GOT3 (cell line): ENCODE measurements around the gene ACKR3.

Source experiments
- DNase-seq: peaks from one replicate; lab custom pipeline; 2025; ENCODE audit warnings: mixed read lengths; lab: John Stamatoyannopoulos, UW

Gene ACKR3

DNA sequence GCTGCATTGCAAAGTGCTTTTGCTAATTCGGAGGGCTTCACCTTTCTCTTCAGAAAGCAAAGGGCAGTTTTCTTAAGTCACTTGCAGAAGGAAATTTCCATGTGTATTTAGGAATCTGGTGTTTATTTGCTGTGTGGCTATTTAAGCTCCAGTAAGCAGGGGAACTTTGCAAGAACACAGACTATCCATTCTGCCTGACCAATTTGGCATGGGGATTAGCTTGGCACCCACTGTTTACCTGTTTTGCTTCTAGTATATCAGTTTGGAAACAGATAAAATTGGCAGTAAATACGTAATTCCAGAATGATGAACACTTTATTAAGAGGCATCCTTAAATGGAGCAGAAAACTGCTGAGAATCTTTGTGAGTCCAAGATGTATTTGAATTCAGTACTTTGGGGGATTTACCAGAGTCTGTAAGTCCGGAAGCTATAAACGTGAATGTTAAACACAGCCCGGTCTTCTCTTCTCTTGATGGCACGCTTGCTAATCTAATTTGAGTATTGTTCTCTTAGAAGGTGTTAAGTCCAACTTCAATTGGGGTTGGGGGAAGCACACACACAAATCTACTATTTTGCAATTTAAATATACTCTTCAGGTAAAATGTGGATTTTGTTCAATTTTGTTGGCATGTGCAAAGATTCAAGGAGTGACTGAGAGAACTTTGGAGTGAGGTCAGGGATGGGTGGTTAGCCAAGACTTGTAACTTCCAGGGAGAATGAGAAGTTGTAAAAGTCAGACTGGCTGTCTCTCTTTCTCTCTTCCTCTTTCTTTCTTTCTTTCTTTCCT is 650 bp downstream of the ACKR3 start:
- no peak for DNase-seq

DNA sequence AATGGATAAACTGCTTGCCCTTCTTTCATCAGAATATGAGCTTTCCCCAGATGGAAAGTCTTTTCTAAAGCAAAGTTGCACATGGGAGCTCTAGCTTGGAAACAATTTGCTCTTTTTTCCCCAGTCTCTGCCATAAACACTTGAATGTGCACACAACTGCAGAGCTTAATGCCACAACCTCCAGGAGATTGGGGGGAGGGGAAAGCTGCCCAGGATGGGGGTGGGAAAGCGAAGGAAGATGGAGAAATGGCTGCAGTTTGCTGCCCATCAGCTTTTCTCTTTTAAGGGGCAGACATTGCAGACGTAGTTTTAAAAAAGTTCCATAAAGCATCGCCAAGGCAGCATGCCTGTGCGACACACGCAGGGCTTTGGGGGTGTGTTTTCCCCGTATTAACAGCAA is 1.5 kb downstream of the ACKR3 start:
- no peak for DNase-seq

DNA sequence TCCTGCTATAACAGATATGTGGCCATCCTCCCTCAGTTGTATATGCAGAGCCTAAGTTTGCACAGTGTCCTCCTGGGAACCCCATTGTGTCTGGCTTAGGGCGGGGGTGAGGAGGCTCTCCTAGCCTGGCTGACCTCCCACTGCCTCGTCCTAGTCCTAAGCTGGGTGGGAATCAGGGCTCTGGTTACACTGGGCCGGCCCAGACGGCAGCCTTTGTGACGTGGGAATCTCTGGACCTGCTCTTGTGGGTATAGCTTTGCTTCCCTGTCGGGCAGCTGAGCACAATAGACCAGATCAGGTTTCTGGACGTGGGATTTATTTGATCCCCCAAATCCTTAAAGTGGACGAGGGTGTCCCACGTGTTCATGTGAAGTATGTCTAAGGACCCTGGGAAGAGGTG is 2.9 kb downstream of the ACKR3 start:
- no peak for DNase-seq

DNA sequence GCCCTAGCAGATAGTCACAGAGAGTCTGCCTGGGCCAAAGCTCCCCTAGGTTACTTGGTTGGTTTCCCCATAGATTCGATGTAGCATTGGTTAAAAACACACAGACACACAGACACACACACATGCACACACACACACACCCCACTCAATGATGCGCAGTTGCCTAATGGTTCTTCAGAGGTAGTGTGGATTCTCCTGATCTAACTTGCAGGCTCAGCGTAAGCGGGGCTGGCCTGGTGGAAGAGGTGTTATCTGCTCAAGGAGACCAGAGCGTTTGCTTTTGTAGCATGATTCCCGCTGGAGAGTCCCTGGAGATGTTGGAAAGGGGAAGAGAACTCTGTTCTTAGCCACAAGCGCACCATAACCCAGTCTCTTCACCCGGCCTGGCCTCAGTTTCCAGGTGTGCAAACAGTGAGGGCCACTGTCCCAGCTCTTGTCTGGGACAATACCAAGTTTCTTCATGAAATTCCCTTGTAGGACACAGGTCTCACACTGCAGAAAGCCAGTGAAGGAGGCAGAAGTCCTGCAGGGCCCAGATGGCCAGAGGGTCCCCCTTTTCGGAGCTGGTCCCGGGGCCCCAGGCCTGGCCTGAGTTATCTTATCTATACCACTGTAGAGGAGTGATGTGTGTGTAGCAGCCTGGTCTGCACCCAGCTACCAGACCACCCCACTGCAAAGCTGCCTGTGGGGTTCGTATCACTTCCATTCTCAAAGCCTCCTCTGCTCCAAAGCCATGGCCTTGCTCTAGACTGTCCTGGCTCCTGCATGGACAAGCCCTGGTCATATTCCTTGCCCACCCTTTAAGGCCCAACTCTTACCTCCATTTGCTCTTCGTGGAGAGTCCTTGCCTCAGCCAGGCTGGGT is 3.7 kb downstream of the ACKR3 start:
- no peak for DNase-seq

DNA sequence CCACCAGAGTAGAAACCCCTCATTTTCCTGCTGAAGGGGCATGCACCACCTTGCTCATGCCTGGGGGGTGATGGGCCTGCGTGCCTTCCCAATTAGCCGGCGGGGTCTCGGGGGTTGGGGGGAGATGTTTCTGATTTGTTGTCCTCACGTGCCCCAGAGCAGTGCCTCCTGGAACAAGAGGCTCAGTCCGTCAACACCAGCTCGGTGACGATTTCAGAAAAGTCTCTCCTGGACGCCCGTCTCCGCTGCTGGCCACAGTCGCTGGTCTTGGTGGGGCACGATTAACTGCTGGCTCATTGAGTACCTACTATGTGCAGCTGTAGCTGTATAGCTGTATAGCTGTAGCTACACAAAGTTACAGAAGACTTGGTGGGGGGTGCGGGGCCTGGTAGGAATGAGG is 4.4 kb downstream of the ACKR3 start:
- DNase-seq = no peak

DNA sequence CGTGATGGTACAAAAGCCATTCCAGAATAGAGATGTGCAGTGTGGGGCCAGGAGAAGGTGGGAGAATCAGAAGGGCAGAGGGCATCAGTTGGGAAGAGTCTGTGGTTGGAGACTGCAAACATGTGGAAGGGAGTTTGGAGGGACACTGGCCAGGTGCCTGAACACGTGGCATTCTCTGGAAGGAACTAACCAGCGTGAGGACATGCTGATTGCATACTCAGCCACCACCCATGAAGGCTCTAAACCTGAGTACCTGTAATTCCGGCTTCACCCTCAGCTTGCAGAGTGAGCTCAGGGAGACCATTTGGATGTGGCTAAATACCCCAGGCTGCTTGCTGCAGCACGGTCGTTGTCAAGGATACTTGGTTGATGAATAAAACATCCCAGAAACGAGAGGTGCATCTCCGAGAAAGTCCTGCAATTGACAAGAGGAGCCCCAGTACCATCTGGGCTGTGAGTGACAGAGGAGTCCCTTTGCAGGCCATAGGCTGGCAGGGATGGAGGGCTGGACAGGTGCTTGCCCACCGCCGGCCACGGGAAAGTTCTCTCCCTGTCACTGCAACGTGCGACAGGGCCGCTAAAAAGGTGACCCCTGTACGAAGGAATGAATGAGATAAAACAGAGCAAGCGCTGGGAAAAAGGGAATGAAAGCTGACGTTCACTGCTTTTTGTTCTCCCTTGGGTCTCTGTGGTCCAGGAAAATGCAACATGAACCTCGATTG is 5.0 kb downstream of the ACKR3 start:
- no peak for DNase-seq

DNA sequence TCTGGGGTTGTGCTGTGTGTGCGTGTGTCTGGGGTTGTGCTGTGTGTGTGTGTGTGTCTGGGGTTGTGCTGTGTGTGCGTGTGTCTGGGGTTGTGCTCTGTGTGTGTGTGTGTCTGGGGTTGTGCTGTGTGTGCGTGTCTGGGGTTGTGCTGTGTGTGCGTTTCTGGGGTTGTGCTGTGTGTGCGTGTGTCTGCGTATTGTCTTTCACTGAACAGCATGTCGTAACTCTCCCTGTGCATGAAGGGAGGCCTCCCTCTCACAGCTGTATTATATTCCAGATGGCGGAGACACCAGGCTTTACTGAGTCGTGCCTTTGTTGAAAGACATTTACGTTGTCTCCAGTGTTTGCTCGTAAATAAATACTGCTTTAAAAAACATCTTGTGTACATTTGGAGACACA is 5.9 kb downstream of the ACKR3 start:
- no peak for DNase-seq

DNA sequence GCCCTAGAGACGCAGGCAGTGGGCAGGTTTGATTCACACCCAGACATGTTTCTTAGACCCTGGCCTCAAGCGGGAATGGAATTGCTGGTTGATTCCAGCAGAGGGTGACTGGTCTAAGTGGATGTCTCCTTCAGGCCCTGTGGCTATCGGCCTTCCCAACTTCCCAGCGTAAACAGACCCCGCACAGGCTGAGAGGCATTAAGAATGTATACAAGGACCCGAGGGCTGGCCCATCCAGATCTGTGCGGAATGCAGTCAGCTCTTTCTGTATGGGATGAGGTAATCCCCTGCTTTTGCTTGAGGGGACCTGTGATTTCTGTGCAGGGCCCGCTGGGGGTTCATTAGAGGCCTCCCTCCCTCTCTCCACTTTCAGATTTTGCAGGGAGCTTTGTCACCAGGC is 6.5 kb downstream of the ACKR3 start:
- DNase-seq = no peak

DNA sequence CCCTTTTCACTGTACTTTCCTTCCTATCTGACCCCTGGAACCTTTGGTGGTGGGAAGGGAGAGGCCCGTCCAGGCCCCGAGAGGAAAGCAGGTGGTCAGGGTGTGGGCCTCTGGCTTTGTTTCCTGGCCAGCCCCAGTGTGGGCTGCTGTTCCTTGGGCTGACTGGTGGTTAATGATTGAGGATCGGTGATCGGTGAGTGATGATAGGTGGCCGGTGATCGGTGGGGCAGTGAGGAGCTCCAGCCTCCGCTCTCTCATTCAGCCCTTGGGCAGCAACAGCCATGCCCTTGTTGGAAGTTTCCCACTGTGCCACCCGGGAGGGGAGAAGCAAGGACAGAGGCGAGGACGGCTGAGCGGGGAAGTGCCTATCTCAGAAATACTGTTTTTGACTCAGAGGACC is 7.3 kb downstream of the ACKR3 start:
- no peak for DNase-seq

DNA sequence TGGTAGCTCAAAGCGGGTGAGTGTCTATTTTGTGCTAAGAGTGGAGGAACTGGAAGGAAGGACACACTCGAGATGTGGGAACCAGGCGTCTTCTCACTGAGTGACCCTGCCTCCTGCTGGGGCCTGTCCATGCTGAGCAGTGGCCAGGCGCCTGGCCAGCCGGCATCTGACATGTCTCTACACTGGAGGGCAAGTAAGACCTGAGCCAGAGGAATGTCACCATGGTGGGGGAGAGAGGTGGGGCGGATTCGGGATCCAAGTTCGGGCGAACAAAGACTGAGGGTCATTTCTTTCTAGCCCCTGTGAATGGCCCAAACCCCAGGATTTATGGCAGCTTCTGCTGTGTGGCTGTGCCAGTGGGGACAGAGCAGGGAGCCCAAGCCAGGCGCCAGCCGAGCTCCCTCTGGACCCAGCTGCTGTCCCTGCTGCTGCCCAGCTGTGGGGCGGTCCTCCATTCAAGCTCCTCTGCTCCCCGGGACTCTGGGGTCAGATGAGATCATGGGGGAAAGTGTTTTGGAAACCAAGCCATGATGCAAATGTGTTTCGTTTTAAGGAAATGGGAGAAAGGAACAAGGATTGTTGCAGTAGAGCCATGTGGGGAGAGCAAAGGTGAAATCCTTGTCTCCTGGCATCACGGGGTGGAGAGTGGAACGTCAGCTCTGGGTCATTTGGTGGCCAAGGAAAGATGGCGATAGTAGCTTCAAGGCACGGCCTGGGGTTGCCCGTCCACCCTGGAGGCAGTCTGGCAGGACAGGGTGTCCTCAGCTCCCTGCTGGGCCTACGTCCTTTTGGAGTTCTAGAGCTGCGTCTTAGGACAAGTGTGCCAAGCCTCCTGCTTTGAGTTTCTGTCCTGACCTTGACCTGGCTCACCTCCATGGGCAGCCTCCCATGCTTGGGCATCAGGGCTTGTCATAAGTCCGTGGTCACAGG is 8.1 kb downstream of the ACKR3 start:
- DNase-seq = no peak

DNA sequence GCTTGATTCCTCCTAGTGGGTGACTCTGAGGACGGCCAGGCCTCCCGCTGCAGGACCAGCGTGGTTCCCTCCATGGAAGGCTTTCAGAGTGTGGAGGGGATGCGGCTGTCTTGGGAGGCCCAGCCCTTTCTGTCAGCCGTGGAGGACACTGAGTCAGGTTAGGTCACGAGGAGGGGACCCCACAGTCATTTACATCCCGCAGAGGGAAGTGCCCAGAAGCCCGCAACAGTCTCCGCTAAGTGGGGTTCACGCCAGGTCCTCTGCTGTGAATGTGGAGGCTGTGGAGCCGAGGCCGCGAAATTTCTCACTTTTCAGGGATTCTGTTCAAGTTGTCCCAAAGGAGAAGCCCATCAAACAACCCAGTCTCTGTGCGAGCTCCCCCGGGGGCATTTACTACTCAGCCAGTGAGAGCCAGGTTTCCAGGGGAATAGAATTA is 8.8 kb downstream of the ACKR3 start:
- DNase-seq = no peak

DNA sequence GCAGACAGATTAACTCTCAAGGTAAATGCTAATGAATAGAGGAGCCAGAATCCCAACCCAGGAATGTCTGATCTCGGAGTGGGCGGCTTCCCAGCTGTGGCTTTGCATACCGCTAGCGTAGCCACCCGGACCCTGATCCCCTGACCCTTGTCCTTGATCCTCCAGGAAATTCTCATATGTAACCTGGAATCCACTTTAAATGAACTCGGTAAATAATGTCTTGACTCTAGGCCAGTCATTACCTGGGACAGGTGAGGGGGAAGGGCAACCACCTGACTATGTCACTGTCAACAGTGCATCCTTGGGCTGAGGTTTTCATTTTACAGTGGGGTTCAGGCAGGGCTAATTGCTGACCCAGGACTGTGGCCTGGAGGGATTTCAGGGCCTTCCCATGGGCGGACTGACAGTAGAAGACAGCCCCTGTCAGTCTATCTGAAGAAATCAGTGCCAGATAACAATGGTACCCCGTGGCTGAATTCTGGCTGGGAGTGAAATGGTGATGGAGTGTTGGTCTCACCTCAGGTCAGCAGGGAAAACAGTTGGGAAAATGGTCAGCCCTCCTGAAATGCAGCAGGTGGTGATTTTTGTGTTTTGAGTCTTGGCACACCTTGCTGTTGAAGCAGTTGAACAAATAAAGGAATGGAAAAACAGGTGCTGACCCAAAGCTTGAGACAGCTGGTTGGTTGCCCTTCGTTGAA is 9.6 kb downstream of the ACKR3 start:
- no peak for DNase-seq

DNA sequence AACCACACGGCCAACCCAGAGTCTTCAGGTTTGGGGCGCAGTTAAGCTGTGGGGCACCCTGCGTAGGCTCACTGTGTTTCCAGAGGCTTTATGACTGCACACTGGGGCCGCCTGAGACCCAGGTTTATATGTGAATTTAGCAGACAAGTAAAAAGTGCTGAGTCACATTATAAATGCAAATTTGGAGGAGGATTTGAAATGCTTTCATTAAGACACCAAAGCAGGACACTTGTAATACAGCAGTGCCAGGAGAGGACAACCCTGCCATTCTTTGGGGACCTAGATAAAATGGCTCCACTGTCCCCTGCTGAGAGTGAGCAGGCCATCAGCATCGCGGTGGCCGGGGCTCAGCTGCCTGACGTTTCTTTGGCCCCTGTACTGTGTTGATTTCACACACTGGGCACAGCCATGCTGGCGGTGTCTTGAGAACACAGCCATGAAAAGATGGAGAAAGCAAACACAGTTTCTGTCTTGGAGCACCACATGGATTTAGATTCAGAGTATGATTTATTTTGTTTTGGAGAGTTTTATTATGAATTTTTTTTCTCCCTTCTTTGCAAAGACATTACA is 10.2 kb downstream of the ACKR3 start:
- no peak for DNase-seq

DNA sequence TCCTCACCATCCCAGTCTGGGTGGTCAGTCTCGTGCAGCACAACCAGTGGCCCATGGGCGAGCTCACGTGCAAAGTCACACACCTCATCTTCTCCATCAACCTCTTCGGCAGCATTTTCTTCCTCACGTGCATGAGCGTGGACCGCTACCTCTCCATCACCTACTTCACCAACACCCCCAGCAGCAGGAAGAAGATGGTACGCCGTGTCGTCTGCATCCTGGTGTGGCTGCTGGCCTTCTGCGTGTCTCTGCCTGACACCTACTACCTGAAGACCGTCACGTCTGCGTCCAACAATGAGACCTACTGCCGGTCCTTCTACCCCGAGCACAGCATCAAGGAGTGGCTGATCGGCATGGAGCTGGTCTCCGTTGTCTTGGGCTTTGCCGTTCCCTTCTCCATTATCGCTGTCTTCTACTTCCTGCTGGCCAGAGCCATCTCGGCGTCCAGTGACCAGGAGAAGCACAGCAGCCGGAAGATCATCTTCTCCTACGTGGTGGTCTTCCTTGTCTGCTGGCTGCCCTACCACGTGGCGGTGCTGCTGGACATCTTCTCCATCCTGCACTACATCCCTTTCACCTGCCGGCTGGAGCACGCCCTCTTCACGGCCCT is 11.2 kb downstream of the ACKR3 start:
- DNase-seq = no peak

DNA sequence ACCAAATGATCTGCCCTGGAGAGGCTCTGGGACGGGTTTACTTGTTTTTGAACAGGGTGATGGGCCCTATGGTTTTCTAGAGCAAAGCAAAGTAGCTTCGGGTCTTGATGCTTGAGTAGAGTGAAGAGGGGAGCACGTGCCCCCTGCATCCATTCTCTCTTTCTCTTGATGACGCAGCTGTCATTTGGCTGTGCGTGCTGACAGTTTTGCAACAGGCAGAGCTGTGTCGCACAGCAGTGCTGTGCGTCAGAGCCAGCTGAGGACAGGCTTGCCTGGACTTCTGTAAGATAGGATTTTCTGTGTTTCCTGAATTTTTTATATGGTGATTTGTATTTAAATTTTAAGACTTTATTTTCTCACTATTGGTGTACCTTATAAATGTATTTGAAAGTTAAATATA is 11.9 kb downstream of the ACKR3 start:
- DNase-seq = no peak

DNA sequence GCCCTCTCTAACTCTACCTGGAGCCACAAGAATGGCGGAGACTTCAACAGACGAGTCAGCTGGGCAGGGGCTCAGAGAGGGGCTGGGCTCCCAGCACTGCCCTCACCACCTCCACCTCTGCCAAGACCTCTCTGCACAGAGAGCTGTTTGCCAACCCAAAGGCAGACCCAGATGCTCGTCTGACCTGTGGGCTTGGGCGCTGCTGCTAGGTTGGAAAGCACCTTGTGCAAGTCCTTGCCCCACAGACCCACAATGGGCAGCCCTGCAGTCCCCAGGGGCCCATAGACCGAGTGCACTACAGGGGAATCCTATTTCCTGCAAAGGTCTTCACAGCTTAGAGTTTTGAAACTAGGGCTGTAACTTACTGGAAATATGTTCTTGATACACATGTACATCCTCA is 13.3 kb downstream of the ACKR3 start:
- no peak for DNase-seq

DNA sequence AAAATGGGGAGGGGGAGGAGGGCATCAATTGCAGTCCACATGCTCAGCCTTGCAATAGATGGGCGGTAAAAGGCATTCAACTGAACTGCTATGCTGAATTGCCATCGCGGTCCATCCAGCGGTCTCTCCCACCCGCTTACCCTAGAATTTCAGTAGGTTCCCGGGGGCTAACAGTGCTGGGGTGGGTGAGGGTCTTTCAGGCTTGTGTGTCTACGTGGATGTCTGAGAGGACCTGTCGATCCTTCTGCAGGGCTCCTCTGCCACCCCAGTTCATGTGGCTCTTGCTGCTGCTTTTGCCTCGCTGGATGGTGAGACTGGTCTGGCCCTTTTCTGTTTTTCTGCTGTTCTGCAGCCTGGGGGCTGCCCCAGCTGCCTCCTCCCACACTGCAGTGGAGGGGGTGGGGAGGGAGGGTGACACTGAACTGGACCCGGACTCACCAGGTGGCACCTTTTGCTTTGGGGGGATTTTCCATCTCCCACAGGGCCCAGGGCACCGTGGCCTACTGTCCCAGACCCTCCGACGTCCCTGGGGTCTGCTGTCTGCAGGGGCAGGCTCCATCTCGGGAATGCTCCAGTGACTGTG is 14.1 kb downstream of the ACKR3 start:
- no peak for DNase-seq

DNA sequence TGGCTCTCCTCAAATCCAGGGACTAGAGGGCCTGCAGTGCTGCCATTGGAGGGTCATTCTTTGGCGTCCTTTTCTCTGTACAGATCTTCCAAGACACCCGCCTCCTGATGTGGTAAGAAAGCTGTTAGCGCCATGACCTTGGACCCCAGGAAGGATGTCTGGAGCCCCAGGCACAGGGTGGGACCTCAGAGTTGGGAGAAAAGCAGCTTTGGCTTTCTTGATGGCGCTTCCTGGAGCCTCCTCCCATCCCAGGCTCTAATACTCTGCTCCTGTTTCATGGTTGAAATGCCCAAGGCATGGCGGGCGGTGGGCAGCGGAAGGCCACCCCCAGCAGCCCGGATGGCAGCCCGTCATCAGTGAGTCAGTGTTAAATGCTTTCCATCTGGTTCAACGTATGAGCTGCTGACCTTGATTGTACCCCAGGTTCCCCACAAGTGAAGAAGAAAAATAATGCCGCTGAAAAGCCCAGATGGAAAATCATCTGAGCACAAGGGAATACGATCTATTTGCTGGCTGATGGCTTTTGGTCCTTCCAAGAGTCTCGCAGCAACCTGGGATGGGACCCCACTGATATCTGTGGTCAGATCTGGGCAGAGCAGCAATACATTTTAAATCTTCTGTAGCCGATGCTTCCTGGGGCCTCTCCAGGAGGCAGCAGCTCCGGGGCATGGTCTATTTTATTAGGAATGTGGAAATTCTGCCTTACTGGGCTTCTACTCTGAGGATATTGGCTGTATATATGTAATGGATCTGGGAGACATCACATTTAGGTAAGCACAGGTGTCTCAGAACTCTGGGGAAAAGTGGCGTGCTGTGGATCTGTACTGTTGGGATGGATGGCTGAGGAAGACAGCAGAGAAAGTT is 15.1 kb downstream of the ACKR3 start:
- DNase-seq = no peak

DNA sequence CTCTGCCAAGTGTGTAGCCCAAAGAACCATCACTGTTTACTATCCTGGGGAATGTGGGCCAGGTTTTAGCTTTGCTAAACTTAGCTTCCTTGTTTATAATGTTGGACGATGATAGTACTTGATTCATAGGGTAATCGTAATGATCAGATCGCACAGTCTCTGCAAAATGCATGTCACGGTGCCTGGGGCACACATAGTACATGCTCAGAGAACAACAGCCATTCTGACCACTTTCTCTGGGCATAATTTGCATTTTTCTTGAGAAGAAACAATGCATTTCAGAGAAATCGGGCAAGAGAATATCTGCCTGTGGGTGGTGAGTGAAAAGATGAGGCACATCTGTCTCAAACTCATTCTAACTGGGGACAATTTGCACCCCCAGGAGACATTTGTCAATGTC is 16.3 kb downstream of the ACKR3 start:
- DNase-seq = no peak
